NT2/D1 (cell line): ENCODE measurements around the gene CIB4.

Experiments
- SUZ12 ChIP-seq: IDR thresholded peaks from 2 replicates; pipeline ENCODE4 v1.6.1; 2011; ENCODE audit not compliant: insufficient read length, insufficient read depth; ENCODE audit errors: extremely low read depth
- YY1 ChIP-seq: IDR thresholded peaks from 2 replicates; pipeline ENCODE4 v1.6.1; 2011; ENCODE audit not compliant: insufficient read length, insufficient read depth
- ZNF274 ChIP-seq: IDR thresholded peaks from 2 replicates; pipeline ENCODE4 v1.6.1; 2011; ENCODE audit warnings: mild to moderate bottlenecking, low read depth, low read length

DNA sequence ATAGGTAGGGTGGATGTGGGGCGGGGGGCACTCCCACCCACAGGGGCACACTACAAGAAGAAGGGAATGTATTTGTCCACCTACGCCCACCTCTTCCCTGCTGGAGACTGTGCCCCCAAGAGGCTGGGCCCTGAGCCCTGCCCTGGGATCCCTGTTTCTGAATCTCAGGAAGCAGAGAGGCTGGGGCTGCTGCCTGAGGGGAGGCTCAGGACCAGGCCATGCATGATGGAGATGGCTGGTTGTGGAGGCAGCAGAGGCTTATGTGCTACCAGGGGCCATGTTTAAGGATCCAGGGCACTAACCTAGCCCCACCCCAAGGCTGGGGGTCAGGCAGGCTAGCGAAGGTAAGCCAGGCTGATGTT, 82.1 kb downstream of the CIB4 start:
- no peak for TF ChIP-seq ZNF274
- no peak for TF ChIP-seq SUZ12
- TF ChIP-seq YY1: no peak
